Endothelial cell of umbilical vein (primary cell): ENCODE data around the gene RALGAPB.

Source experiments
- CTCF ChIP-seq, 2 donors: IDR thresholded peaks; 1 replicate in 1 of 2; 2 replicates in 1 of 2; pipeline ENCODE4 v1.5.1; 2011; ENCODE audit warnings: low read length in 2 of 2, mild to moderate bottlenecking in 2 of 2, moderate library complexity in 2 of 2, control low read depth in 1 of 2, inconsistent platforms in 1 of 2, low read depth in 1 of 2; ENCODE audit not compliant: insufficient read depth in 1 of 2; ENCODE audit errors: extremely low read depth in 1 of 2
- EZH2 ChIP-seq: IDR thresholded peaks from 2 replicates; pipeline ENCODE4 v1.6.1; 2012; ENCODE audit warnings: borderline replicate concordance, low read depth, mild to moderate bottlenecking, moderate library complexity, low read length, inconsistent platforms; ENCODE audit not compliant: severe bottlenecking
- JUN ChIP-seq: IDR thresholded peaks from 2 replicates; pipeline ENCODE4 v1.6.1; 2011; ENCODE audit warnings: borderline replicate concordance, low read depth; ENCODE audit not compliant: insufficient read length, insufficient read depth
- MYC ChIP-seq: IDR thresholded peaks from one replicate; pipeline ENCODE4 v1.6.1; 2011; ENCODE audit warnings: mild to moderate bottlenecking, low read depth, low read length
- POLR2A ChIP-seq: IDR thresholded peaks from 2 replicates; pipeline ENCODE4 v1.6.1; 2012; ENCODE audit warnings: low read depth, mild to moderate bottlenecking, control low read depth, low read length
- POLR2AphosphoS5 ChIP-seq: IDR thresholded peaks from 2 replicates; pipeline ENCODE4 v1.6.1; 2012; ENCODE audit warnings: low read depth, mild to moderate bottlenecking, control low read depth, low read length, moderate library complexity; ENCODE audit not compliant: insufficient read depth

DNA sequence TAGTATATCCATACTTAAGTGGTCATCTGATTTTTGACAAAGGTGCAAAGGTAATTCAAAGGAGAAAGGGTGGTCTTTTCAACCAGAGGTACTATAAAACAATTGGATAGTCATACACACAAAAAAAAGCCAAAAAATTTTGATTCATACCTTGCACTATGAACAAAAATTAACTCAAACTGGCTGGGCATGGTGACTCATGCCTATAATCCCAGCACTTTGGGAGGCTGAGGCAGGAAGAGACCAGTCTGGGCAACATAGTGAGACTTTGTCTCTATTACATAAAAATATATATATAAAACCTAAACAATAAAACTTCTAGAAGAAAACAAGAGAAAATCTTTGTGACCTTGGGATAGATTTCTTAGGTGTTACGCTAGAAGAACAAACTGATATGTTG lies 64.5 kb downstream of the RALGAPB start:
- TF ChIP-seq MYC = no peak
- TF ChIP-seq EZH2 = no peak
- no peak for TF ChIP-seq CTCF (IDR thresholded peaks at IDR 0.05; ENCODE audit: extremely low read depth in 1 of 2, insufficient read depth in 1 of 2, low read depth in 1 of 2, low read length in 2 of 2)
- no peak for TF ChIP-seq POLR2A
- TF ChIP-seq POLR2AphosphoS5 = no peak
- TF ChIP-seq JUN = no peak
